SK-MEL-5 (cell line): ENCODE measurements around the gene SPIRE1. TPM values are rescaled to one million over a fixed set of nuclear protein-coding genes. Genes with fewer than 3 reads are reported as not detected.
"Not testable (repeated sequence)": the region's sequence is repeated elsewhere in the genome, so short reads cannot be mapped to it uniquely, and the experiment has no call there.

Experiments
- DNase-seq: peaks from one replicate; pipeline ENCODE4 v3.0.0-alpha.2; 2016; ENCODE audit warnings: low read depth, low spot score
- in situ Hi-C: cut with HindIII; loops from 2 replicates; pipeline ENCODE4 v1.10.0; 2016; ENCODE audit warnings: low sequenced_read_pairs, high pct_unique_total_duplicates, low pct_unique_long_range_greater_than_20kb
- total RNA-seq: library from RNA; depleted of rRNA; stranded (reverse); fragments of >200 nt; shearing (Covaris generic); gene quantifications from 2 replicates; pipeline ENCODE4 v1.2.3, GENCODE V29; 2014

The SPIRE1 gene
- total RNA-seq, 1 experiment from 2014 or later: 59.3 TPM

GRCh38 chr18:12532661-12533060 lies 125.2 kb downstream of the SPIRE1 start:
- no peak for DNase-seq
- in situ Hi-C loops: no loop called here

GRCh38 chr18:12531749-12532148 lies 126.2 kb downstream of the SPIRE1 start:
- peak; percentile 15 for DNase-seq
- in situ Hi-C loops: no loop called here

GRCh38 chr18:12520442-12520992 lies 137.4 kb downstream of the SPIRE1 start:
- DNase-seq: no peak
- in situ Hi-C loops: no loop called here

- in situ Hi-C loops: no loop called here
- DNase-seq: no peak
These were observed 138.9 kb downstream of the SPIRE1 start for GRCh38 chr18:12518832-12519531.

- DNase-seq: no peak
- in situ Hi-C loops: no loop called here
These were observed 139.6 kb downstream of the SPIRE1 start for GRCh38 chr18:12518326-12518725.

GRCh38 chr18:12517142-12517825 lies 140.6 kb downstream of the SPIRE1 start:
- no peak for DNase-seq
- in situ Hi-C loops: no loop called here

- DNase-seq: no peak
- in situ Hi-C loops: no loop called here
These were observed 141.8 kb downstream of the SPIRE1 start for GRCh38 chr18:12516049-12516630.

GRCh38 chr18:12515550-12515949 lies 142.4 kb downstream of the SPIRE1 start:
- DNase-seq: no peak
- in situ Hi-C loops: no loop called here

- in situ Hi-C loops: no loop called here
These were observed 150.9 kb downstream of the SPIRE1 start for GRCh38 chr18:12507007-12507406.

GRCh38 chr18:12500986-12501385 lies 156.9 kb downstream of the SPIRE1 start:
- in situ Hi-C loops: no loop called here
- DNase-seq: no peak

More at GRCh38 chr18:12507007-12507406, 150.9 kb downstream of the SPIRE1 start:
- DNase-seq: no peak

GRCh38 chr18:12497839-12498238 lies 160.1 kb downstream of the SPIRE1 start:
- in situ Hi-C loops: no loop called here
- no peak for DNase-seq

GRCh38 chr18:12497296-12497695 lies 160.6 kb downstream of the SPIRE1 start:
- in situ Hi-C loops: no loop called here
- DNase-seq: no peak

GRCh38 chr18:12492907-12493306 lies 165.0 kb downstream of the SPIRE1 start:
- no peak for DNase-seq
- in situ Hi-C loops: no loop called here

- no peak for DNase-seq
- in situ Hi-C loops: no loop called here
These were observed 166.1 kb downstream of the SPIRE1 start for GRCh38 chr18:12491611-12492435.

GRCh38 chr18:12485479-12486105 lies 172.3 kb downstream of the SPIRE1 start:
- DNase-seq: no peak
- in situ Hi-C loops: no loop called here

- in situ Hi-C loops, DNase-seq: not testable (repeated sequence)
These were observed 176.0 kb downstream of the SPIRE1 start for GRCh38 chr18:12481915-12482314.

- DNase-seq: no peak
- in situ Hi-C loops: no loop called here
These were observed 177.9 kb downstream of the SPIRE1 start for GRCh38 chr18:12479982-12480381.
